Sigmoid colon (tissue), 4 donors: Measurements from ENCODE around the gene GOLGA6D.
A peak's percentile ranks its signal among the peaks of the same experiment; 100 is the strongest.
"Not testable (repeated sequence)": the region's sequence is repeated elsewhere in the genome, so short reads cannot be mapped to it uniquely, and the experiment has no call there.

Experiments
- CTCF ChIP-seq, 4 experiments: fragments of 450-650 bp in 3 of 4; fragments of 200-600 bp in 1 of 4; IDR thresholded peaks; one replicate each; pipeline ENCODE4 v1.5.1; 2016 to 2019; ENCODE audit warnings: antibody characterized with exemption in 4 of 4, mild to moderate bottlenecking in 3 of 4, moderate library complexity in 2 of 4
- EP300 ChIP-seq, 4 donors: sonication (generic); formaldehyde crosslinking; IDR thresholded peaks; one replicate each; pipeline ENCODE4 v1.6.1; 2017; ENCODE audit warnings: antibody characterized with exemption in 4 of 4
- POLR2A ChIP-seq, 2 donors: fragments of 450-650 bp; IDR thresholded peaks; one replicate each; pipeline ENCODE4 v1.6.1; 2016; ENCODE audit warnings: antibody characterized with exemption in 2 of 2, mild to moderate bottlenecking in 2 of 2, moderate library complexity in 2 of 2
- POLR2AphosphoS5 ChIP-seq, 4 donors: sonication (generic); formaldehyde crosslinking; IDR thresholded peaks; one replicate each; pipeline ENCODE4 v1.6.1; 2017; ENCODE audit warnings: antibody characterized with exemption in 4 of 4

DNA sequence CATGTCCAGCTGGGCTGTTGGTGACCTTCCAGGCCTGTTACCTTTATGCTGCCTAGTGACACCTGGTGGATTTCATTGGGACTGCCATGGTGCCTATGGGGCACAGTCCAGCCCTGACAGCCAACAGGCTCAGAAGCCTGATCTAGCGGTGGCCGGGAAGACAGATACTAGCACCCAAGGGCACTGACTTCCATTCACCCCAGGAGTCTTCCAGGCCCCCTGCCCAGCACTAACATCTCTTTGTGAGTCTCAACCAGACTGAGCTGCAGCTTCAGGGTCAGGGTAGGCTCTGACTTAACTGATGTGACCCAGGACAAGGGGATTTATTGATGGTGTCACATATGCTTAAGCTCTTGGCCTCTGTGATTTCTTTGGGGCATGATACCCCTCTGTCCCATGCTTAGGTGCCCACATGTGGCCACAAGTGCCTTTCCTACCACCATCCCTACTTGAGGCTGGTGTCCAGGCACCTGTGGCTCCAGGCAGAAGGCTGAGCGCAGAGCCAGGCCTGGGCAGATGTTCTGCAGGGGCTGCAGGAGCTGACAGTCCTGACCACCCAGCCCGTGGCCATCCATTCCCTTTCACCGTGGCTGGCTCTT lies 8.0 kb upstream of the GOLGA6D start:
- peak in 3 of 4 experiments; percentile 27 to 59 (median 49) for TF ChIP-seq CTCF (IDR thresholded peaks at IDR 0.05)
- not testable (repeated sequence) for TF ChIP-seq POLR2AphosphoS5, EP300, POLR2A (IDR thresholded peaks at IDR 0.05)
